Stimulated activated CD8-positive, alpha-beta memory T cell treated with anti-CD3 and anti-CD28 coated beads, Interleukin-15, amount 100 ng/mL, for 1 hour (primary cell): Measurements from ENCODE around the gene DUSP6.

Experiments used
- DNase-seq: peaks from one replicate; pipeline ENCODE4 v3.0.0-alpha.2; 2020; ENCODE audit warnings: low read depth

Gene DUSP6

GRCh38 chr12:89373763-89374572, 21.7 kb upstream of the DUSP6 start:
- no peak for DNase-seq

GRCh38 chr12:89372584-89373370, 20.5 kb upstream of the DUSP6 start:
- no peak for DNase-seq

- no peak for DNase-seq
Observed at GRCh38 chr12:89370850-89371249, 18.5 kb upstream of the DUSP6 start.

- DNase-seq = no peak
Observed at GRCh38 chr12:89370421-89370831, 18.1 kb upstream of the DUSP6 start.

- no peak for DNase-seq
Observed at GRCh38 chr12:89369166-89369565, 16.9 kb upstream of the DUSP6 start.

- no peak for DNase-seq
Observed at GRCh38 chr12:89368391-89368790, 16.1 kb upstream of the DUSP6 start.

- no peak for DNase-seq
Observed at GRCh38 chr12:89366676-89367364, 14.5 kb upstream of the DUSP6 start.

- DNase-seq = no peak
Observed at GRCh38 chr12:89364631-89365030, 12.3 kb upstream of the DUSP6 start.

- no peak for DNase-seq
Observed at GRCh38 chr12:89364058-89364457, 11.8 kb upstream of the DUSP6 start.

- DNase-seq = no peak
Observed at GRCh38 chr12:89363582-89363981, 11.3 kb upstream of the DUSP6 start.

- no peak for DNase-seq
Observed at GRCh38 chr12:89363084-89363483, 10.8 kb upstream of the DUSP6 start.

GRCh38 chr12:89359615-89360014, 7.3 kb upstream of the DUSP6 start:
- no peak for DNase-seq

- no peak for DNase-seq
Observed at GRCh38 chr12:89358805-89359204, 6.5 kb upstream of the DUSP6 start.

- no peak for DNase-seq
Observed at GRCh38 chr12:89357297-89357730, 5.0 kb upstream of the DUSP6 start.

- no peak for DNase-seq
Observed at GRCh38 chr12:89356069-89356665, 3.9 kb upstream of the DUSP6 start.

- DNase-seq = no peak
Observed at GRCh38 chr12:89355243-89356068, 3.2 kb upstream of the DUSP6 start.

- no peak for DNase-seq
Observed at GRCh38 chr12:89354612-89355067, 2.3 kb upstream of the DUSP6 start.

- DNase-seq = peak; percentile 31
Observed at GRCh38 chr12:89353823-89354611, 1.7 kb upstream of the DUSP6 start.

GRCh38 chr12:89353188-89353822, 1.0 kb upstream of the DUSP6 start:
- no peak for DNase-seq

GRCh38 chr12:89352242-89352491, 134 bp downstream of the DUSP6 start:
- DNase-seq = no peak
